Measurements from ENCODE around the gene HADHB. TPM values are rescaled to one million over a fixed set of nuclear protein-coding genes. Genes with fewer than 3 reads are reported as not detected.
"Not testable (repeated sequence)": the region's sequence is repeated elsewhere in the genome, so short reads cannot be mapped to it uniquely, and the experiment has no call there.

HADHB gene
- total RNA-seq, 1 experiment from 2014 or later: 14.7 TPM

GRCh38 chr2:26279886-26280285 lies 35.1 kb downstream of the HADHB start:
- in situ Hi-C loops (cut with HindIII; ENCODE audit: low pct_unique_long_range_greater_than_20kb, low sequenced_read_pairs): no loop called here
- DNase-seq (ENCODE audit: low read depth): no peak

GRCh38 chr2:26281226-26281625 lies 36.5 kb downstream of the HADHB start:
- in situ Hi-C loops (cut with HindIII; ENCODE audit: low pct_unique_long_range_greater_than_20kb, low sequenced_read_pairs): no loop called here
- no peak for DNase-seq (ENCODE audit: low read depth)

GRCh38 chr2:26283606-26284005 lies 38.9 kb downstream of the HADHB start:
- in situ Hi-C loops (cut with HindIII; ENCODE audit: low pct_unique_long_range_greater_than_20kb, low sequenced_read_pairs): no loop called here
- no peak for DNase-seq (ENCODE audit: low read depth)

GRCh38 chr2:26284132-26284531 lies 39.4 kb downstream of the HADHB start:
- in situ Hi-C loops (cut with HindIII; ENCODE audit: low pct_unique_long_range_greater_than_20kb, low sequenced_read_pairs): no loop called here
- DNase-seq (ENCODE audit: low read depth): no peak

- in situ Hi-C loops (cut with HindIII; ENCODE audit: low pct_unique_long_range_greater_than_20kb, low sequenced_read_pairs): no loop called here
- no peak for DNase-seq (ENCODE audit: low read depth)
Observed at GRCh38 chr2:26285931-26286330, 41.2 kb downstream of the HADHB start.

GRCh38 chr2:26290001-26290400 lies 45.3 kb downstream of the HADHB start:
- in situ Hi-C loops (cut with HindIII; ENCODE audit: low pct_unique_long_range_greater_than_20kb, low sequenced_read_pairs): no loop called here
- DNase-seq (ENCODE audit: low read depth): no peak

- in situ Hi-C loops (cut with HindIII; ENCODE audit: low pct_unique_long_range_greater_than_20kb, low sequenced_read_pairs): no loop called here
Observed at GRCh38 chr2:26292646-26293045, 47.9 kb downstream of the HADHB start.

GRCh38 chr2:26295511-26295910 lies 50.8 kb downstream of the HADHB start:
- in situ Hi-C loops (cut with HindIII; ENCODE audit: low pct_unique_long_range_greater_than_20kb, low sequenced_read_pairs): no loop called here

More at GRCh38 chr2:26292646-26293045, 47.9 kb downstream of the HADHB start:
- peak; percentile 11 for DNase-seq (ENCODE audit: low read depth)

GRCh38 chr2:26297061-26297460 lies 52.3 kb downstream of the HADHB start:
- no peak for DNase-seq (ENCODE audit: low read depth)
- in situ Hi-C loops (cut with HindIII; ENCODE audit: low pct_unique_long_range_greater_than_20kb, low sequenced_read_pairs): no loop called here

More at GRCh38 chr2:26295511-26295910, 50.8 kb downstream of the HADHB start:
- no peak for DNase-seq (ENCODE audit: low read depth)

GRCh38 chr2:26298286-26298637 lies 53.5 kb downstream of the HADHB start:
- DNase-seq (ENCODE audit: low read depth): no peak
- in situ Hi-C loops (cut with HindIII; ENCODE audit: low pct_unique_long_range_greater_than_20kb, low sequenced_read_pairs): no loop called here

GRCh38 chr2:26298638-26299393 lies 54.1 kb downstream of the HADHB start:
- DNase-seq (ENCODE audit: low read depth): no peak
- in situ Hi-C loops (cut with HindIII; ENCODE audit: low pct_unique_long_range_greater_than_20kb, low sequenced_read_pairs): no loop called here

- in situ Hi-C loops (cut with HindIII; ENCODE audit: low pct_unique_long_range_greater_than_20kb, low sequenced_read_pairs): no loop called here
- no peak for DNase-seq (ENCODE audit: low read depth)
Observed at GRCh38 chr2:26299471-26300101, 54.8 kb downstream of the HADHB start.

- no peak for DNase-seq (ENCODE audit: low read depth)
- in situ Hi-C loops (cut with HindIII; ENCODE audit: low pct_unique_long_range_greater_than_20kb, low sequenced_read_pairs): no loop called here
Observed at GRCh38 chr2:26300234-26300925, 55.6 kb downstream of the HADHB start.

GRCh38 chr2:26302846-26303245 lies 58.1 kb downstream of the HADHB start:
- no peak for DNase-seq (ENCODE audit: low read depth)
- in situ Hi-C loops (cut with HindIII; ENCODE audit: low pct_unique_long_range_greater_than_20kb, low sequenced_read_pairs): no loop called here

GRCh38 chr2:26305094-26305493 lies 60.4 kb downstream of the HADHB start:
- DNase-seq (ENCODE audit: low read depth); in situ Hi-C loops (cut with HindIII; ENCODE audit: low pct_unique_long_range_greater_than_20kb, low sequenced_read_pairs): not testable (repeated sequence)

GRCh38 chr2:26305540-26305939 lies 60.8 kb downstream of the HADHB start:
- DNase-seq (ENCODE audit: low read depth): no peak
- in situ Hi-C loops (cut with HindIII; ENCODE audit: low pct_unique_long_range_greater_than_20kb, low sequenced_read_pairs): no loop called here

- DNase-seq (ENCODE audit: low read depth): no peak
- in situ Hi-C loops (cut with HindIII; ENCODE audit: low pct_unique_long_range_greater_than_20kb, low sequenced_read_pairs): no loop called here
Observed at GRCh38 chr2:26309921-26310320, 65.2 kb downstream of the HADHB start.

- DNase-seq (ENCODE audit: low read depth): no peak
- in situ Hi-C loops (cut with HindIII; ENCODE audit: low pct_unique_long_range_greater_than_20kb, low sequenced_read_pairs): no loop called here
Observed at GRCh38 chr2:26312471-26312870, 67.7 kb downstream of the HADHB start.

GRCh38 chr2:26313446-26313845 lies 68.7 kb downstream of the HADHB start:
- in situ Hi-C loops (cut with HindIII; ENCODE audit: low pct_unique_long_range_greater_than_20kb, low sequenced_read_pairs): no loop called here
- no peak for DNase-seq (ENCODE audit: low read depth)

All from Caki2 (cell line).